GM13976 (cell line): Measurements from ENCODE around the gene SEPTIN5.
"Not testable (repeated sequence)": the region's sequence is repeated elsewhere in the genome, so short reads cannot be mapped to it uniquely, and the experiment has no call there.

Source experiments
- DNase-seq: peaks from one replicate; pipeline ENCODE4 v3.0.0; 2012; ENCODE audit warnings: low spot score
- in situ Hi-C: fragments of 300-500 bp; cut with MboI; formaldehyde crosslinking; loops from one replicate; pipeline ENCODE4 v1.12.0; 2022; ENCODE audit warnings: low sequenced_read_pairs, mixed read lengths, inconsistent platforms; ENCODE audit not compliant: unreplicated experiment
- TF ChIP-seq, protein P1 (sequence below): IDR thresholded peaks from 2 replicates; pipeline ENCODE4 v1.5.1; 2012; ENCODE audit warnings: borderline replicate concordance, mild to moderate bottlenecking; ENCODE audit not compliant: insufficient read depth; ENCODE audit errors: extremely low read depth, missing control alignments, control extremely low read depth

The SEPTIN5 gene

GRCh38 chr22:19675428-19675827 is 38.9 kb upstream of the SEPTIN5 start:
- in situ Hi-C loops: no loop called here
- DNase-seq: no peak
- TF ChIP-seq, protein P1, sequence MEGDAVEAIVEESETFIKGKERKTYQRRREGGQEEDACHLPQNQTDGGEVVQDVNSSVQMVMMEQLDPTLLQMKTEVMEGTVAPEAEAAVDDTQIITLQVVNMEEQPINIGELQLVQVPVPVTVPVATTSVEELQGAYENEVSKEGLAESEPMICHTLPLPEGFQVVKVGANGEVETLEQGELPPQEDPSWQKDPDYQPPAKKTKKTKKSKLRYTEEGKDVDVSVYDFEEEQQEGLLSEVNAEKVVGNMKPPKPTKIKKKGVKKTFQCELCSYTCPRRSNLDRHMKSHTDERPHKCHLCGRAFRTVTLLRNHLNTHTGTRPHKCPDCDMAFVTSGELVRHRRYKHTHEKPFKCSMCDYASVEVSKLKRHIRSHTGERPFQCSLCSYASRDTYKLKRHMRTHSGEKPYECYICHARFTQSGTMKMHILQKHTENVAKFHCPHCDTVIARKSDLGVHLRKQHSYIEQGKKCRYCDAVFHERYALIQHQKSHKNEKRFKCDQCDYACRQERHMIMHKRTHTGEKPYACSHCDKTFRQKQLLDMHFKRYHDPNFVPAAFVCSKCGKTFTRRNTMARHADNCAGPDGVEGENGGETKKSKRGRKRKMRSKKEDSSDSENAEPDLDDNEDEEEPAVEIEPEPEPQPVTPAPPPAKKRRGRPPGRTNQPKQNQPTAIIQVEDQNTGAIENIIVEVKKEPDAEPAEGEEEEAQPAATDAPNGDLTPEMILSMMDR: no peak

- in situ Hi-C loops, DNase-seq: not testable (repeated sequence)
Measured at GRCh38 chr22:19676437-19676836, 37.9 kb upstream of the SEPTIN5 start.

DNA sequence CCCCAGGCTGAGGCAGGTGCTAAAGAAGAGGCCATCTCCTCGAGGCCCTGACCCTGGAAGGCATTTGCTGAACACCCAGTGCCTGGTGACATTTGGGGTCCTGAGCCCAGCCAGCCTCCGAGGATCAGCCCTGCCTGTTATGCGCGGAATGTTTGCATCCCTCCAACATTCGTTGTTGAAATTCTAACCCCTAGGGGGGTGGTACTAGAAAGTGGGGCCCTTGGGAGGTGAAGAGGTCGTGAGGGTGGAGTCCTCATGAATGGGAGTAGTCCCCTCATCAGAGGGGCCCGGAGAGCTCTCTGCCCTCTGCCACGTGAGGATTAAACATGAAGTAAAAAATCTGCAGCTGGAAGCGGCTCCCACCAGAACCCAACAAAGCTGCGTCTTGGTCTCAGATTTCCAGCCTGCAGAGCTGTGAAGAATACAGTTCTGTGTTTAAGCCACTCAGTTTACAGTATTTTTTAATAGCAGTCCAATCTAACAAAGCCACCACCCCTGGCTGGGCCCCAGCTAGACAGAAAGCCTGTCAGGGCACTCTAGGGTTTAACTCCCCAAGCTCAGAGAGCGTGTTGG is 35.3 kb upstream of the SEPTIN5 start:
- in situ Hi-C loops: no loop called here
- TF ChIP-seq, protein P1: no peak
- no peak for DNase-seq

DNA sequence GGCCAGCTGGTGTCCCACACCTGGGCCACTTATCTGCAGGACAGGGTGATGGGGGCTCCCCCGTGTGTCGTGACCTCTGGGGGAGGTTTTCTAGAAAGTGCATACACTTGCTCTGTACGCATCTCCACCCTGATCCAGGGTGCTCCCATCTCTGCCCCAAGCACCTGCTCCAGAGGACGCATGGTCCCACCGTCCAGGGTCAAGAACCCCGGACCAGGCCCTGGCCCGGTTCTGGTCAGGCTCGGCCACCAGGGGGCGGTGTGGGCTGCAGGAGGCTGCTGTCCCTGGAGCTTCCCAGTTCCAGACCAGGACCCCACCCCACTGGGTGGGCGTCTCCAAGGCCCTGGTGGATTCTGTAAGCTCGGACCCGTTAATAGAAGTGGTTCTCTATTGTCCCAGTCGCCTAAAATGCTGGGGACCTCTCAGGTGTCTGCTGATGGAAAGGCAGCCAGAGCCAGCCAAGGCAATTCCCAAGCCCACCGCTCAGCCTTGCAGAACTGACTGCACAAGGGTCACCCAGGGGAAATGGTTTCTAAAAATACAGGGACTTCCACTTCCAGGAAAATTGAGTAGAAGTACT is 34.7 kb upstream of the SEPTIN5 start:
- peak; percentile 58 for DNase-seq
- TF ChIP-seq, protein P1: peak; percentile 42
- in situ Hi-C loops: no loop called here

DNA sequence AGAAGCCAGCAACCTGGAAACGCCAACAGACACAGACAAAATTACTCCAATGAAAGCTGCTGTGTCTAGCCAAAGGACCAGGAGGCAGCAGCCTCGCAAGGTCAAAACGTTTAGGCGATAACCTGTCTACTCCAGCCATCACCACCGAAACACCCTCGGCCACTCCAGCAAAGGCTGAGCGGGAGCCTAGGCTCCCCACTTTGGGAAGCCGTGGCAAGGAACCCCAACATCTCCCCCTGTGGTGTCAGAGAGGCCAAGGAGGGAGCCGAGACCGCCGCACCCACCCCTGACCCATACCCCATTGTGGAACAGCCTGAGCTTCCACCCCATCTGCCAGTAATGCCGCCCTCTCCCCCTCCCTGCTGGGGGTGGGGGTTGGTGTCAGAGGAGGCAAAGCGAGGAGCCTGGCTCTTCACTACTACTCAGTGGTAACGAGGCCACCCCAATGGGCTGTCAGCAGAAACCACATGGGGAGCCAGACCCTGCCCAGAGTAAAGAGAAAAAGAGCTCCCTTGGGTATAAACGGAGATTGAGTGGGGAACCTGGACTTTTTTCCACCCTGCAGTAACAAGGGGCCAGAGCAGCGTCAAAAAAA is 33.9 kb upstream of the SEPTIN5 start:
- in situ Hi-C loops: no loop called here
- TF ChIP-seq, protein P1: no peak
- DNase-seq: no peak

DNA sequence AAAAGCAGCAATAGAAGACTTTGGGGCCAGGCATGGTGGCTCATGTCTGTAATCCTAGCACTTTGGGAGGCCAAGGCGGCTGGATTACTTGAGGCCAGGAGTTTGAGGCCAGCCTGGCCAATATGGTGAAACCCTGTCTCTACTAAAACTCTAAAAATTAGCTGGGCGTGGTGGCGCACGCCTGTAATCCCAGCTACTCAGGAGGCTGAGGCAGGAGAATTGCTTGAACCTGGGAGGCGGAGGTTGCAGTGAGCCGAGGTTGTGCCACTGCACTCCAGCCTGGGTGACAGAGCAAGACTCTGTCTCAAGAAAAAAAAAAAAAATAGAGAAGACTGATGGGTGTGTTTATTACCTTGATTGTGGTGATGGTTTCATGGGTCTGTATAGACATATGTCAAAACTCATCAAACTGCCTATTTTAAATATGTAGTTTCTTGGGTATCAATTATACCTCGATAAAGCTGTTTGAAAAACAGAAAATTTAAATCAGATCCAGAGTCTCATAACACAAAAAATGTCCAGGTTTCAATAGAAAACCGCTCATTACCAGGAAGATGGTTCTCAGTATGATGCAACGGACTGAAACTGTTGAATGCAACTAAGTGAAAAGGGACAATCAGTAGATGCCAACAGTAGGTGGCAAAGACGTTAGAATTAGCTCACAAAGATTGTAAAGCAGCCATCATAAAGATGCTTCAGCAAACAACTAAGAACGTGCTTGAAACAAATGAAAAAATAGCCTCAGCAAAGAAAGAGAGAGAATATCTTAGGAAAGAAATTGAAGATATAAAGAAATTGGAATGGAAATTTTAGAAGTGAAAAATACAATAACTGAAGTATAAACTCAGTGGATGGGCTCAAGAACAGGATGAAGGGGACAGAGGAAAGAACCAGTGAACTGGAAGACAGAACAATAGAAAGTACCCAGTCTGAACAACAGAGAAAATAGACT is 33.1 kb upstream of the SEPTIN5 start:
- DNase-seq: no peak
- TF ChIP-seq, protein P1: no peak
- in situ Hi-C loops: no loop called here
